GM23248 (cell line): ENCODE data around the gene ATP1B3. TPM values are rescaled to one million over a fixed set of nuclear protein-coding genes. Genes with fewer than 3 reads are reported as not detected.
"Not testable (repeated sequence)": the region's sequence is repeated elsewhere in the genome, so short reads cannot be mapped to it uniquely, and the experiment has no call there.

ENCODE experiments used
- DNase-seq: peaks from one replicate; pipeline ENCODE4 v3.0.0-alpha.2; 2015
- H2AFZ ChIP-seq: fragments of 200-600 bp; sonication (generic); 2 replicates; pipeline ENCODE4 v1.6.1; 2016; ENCODE audit warnings: antibody characterized with exemption
- H3F3A ChIP-seq: fragments of 200-600 bp; sonication (generic); 2 replicates; pipeline ENCODE4 v1.6.1; 2016; ENCODE audit warnings: mild to moderate bottlenecking, antibody characterized with exemption, mixed run types; ENCODE audit not compliant: insufficient read depth
- H3K27ac ChIP-seq: fragments of 200-600 bp; sonication (generic); 2 replicates; pipeline ENCODE4 v1.5.1; 2016; ENCODE audit warnings: mild to moderate bottlenecking
- H3K27me3 ChIP-seq: fragments of 200-600 bp; sonication (generic); replicated peaks from 2 replicates; pipeline ENCODE4 v1.6.1; 2016; ENCODE audit warnings: mild to moderate bottlenecking; ENCODE audit not compliant: insufficient read depth
- H3K36me3 ChIP-seq: fragments of 200-600 bp; sonication (generic); 2 replicates; pipeline ENCODE4 v1.6.1; 2016; ENCODE audit warnings: low read depth, mild to moderate bottlenecking
- H3K4me1 ChIP-seq: fragments of 200-600 bp; sonication (generic); 2 replicates; pipeline ENCODE4 v1.6.1; 2016; ENCODE audit warnings: mild to moderate bottlenecking; ENCODE audit not compliant: insufficient read depth
- H3K4me2 ChIP-seq: fragments of 200-600 bp; sonication (generic); one replicate; pipeline ENCODE4 v1.6.1; 2016; ENCODE audit warnings: mild to moderate bottlenecking; ENCODE audit not compliant: unreplicated experiment
- H3K4me3 ChIP-seq: fragments of 200-600 bp; sonication (generic); 2 replicates; pipeline ENCODE4 v1.5.1; 2016; ENCODE audit warnings: mild to moderate bottlenecking
- H3K79me2 ChIP-seq: fragments of 200-600 bp; sonication (generic); 2 replicates; pipeline ENCODE4 v1.6.1; 2016; ENCODE audit warnings: mild to moderate bottlenecking; ENCODE audit not compliant: insufficient read depth
- H3K9ac ChIP-seq: fragments of 200-600 bp; sonication (generic); 2 replicates; pipeline ENCODE4 v1.6.1; 2016; ENCODE audit warnings: mild to moderate bottlenecking
- H3K9me2 ChIP-seq: fragments of 200-600 bp; sonication (generic); 2 replicates; pipeline ENCODE4 v1.6.1; 2016; ENCODE audit warnings: mixed run types, mild to moderate bottlenecking, moderate library complexity; ENCODE audit not compliant: insufficient read depth
- H3K9me3 ChIP-seq: fragments of 200-600 bp; sonication (generic); one replicate; pipeline ENCODE4 v1.6.1; 2017; ENCODE audit warnings: low read depth
- H4K20me1 ChIP-seq: fragments of 200-600 bp; sonication (generic); 2 replicates; pipeline ENCODE4 v1.6.0; 2016; ENCODE audit not compliant: insufficient read depth
- EZH2 ChIP-seq: fragments of 200-600 bp; sonication (generic); IDR thresholded peaks from 2 replicates; pipeline ENCODE4 v1.6.1; 2018; ENCODE audit warnings: antibody characterized with exemption, mild to moderate bottlenecking; ENCODE audit not compliant: insufficient read depth, poor library complexity, severe bottlenecking
- EZH2phosphoT487 ChIP-seq: fragments of 200-600 bp; sonication (generic); IDR thresholded peaks from 2 replicates; pipeline ENCODE4 v1.6.1; 2018; ENCODE audit warnings: antibody characterized with exemption, moderate library complexity, mild to moderate bottlenecking, low read depth; ENCODE audit not compliant: insufficient read depth
- WGBS, 2 experiments: methylation state at CpG; one replicate each; pipeline ENCODE4 v1.1.6; 2015 to 2017; ENCODE audit warnings: low lambda C conversion rate in 2 of 2, low coverage in 1 of 2; ENCODE audit errors: missing lambda C conversion rate in 2 of 2; 5-methylcytosine and 5-hydroxymethylcytosine counted together
- in situ Hi-C: fragments of 300-500 bp; cut with MboI; formaldehyde crosslinking; loops from 2 replicates; pipeline ENCODE4 v1.15.0; 2020
- polyA plus RNA-seq: library from polyadenylated mRNA; unstranded; fragments of >200 nt; fragmentation: Nextera tagmentation; extraction: Ambion mirVana; gene quantifications from 2 replicates; pipeline ENCODE4 v1.2.1, GENCODE V29; 2016
- total RNA-seq: library from RNA; depleted of rRNA; stranded (reverse); fragments of >200 nt; shearing (Covaris generic); gene quantifications from 2 replicates; pipeline ENCODE4 v1.2.3, GENCODE V29; 2014

Gene ATP1B3
- total and polyA plus RNA-seq, 2 experiments from 2014 or later = 73.6 to 245 TPM

DNA sequence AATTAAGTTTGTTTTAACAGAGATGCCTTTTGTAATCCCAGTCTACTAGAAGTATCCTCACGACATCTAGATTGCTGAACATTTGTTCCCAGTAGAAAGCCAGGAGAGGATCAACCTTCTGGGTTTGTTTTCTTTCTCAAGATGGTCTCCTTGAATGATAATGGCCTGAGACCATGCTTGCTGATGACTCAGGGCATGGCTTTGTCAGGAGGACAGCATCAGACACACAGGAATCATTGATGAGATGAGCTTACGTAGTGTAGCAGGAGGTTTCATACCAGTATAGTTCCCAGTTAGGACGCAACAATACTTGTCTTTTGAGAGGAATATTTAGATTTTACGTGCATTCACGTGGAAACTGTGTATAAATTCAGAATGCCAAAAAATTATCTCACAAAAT lies 38.6 kb downstream of the ATP1B3 start:
- H3K9ac ChIP-seq = no peak overlapping the region
- H4K20me1 ChIP-seq = no peaks in the 10 kb centered on the region
- peak; percentile 42 for DNase-seq
- no peak overlapping the region for H3K27ac ChIP-seq
- no peaks in the 10 kb centered on the region for H3K9me2 ChIP-seq
- H3K4me1 ChIP-seq = peaks cover 8% of the 10 kb centered on the region; the same call in 1 of the 2 replicates
- 0 out of 2 replicates have a peak, but pooled peaks cover 6% of the 10 kb centered on the region for H3F3A ChIP-seq
- 93 to 98% methylated on average over 5 of the region's 5 CpGs for WGBS, 2 experiments
- TF ChIP-seq EZH2phosphoT487 (no peak), EZH2 (no peak)
- H3K36me3 ChIP-seq = no peaks in the 10 kb centered on the region; the same call in 1 of the 2 replicates
- no peak overlapping the region for H3K4me2 ChIP-seq
- in situ Hi-C loops = no loop called here
- H3K4me3 ChIP-seq = no peak overlapping the region
- no peak overlapping the region for H2AFZ ChIP-seq
- H3K9me3 ChIP-seq = no peaks in the 10 kb centered on the region
- H3K79me2 ChIP-seq = 0 out of 2 replicates have a peak, but pooled peaks cover 3% of the 10 kb centered on the region
- no peaks in the 10 kb centered on the region for H3K27me3 ChIP-seq

GRCh38 chr3:141915766-141916165 lies 39.3 kb downstream of the ATP1B3 start:
- Histone ChIP-seq H3K4me3 (no peak overlapping the region), H3K4me2 (no peak overlapping the region), H3K4me1 (peaks cover 8% of the 10 kb centered on the region; the same call in 1 of the 2 replicates), H3F3A (0 out of 2 replicates have a peak, but pooled peaks cover 6% of the 10 kb centered on the region), H3K79me2 (0 out of 2 replicates have a peak, but pooled peaks cover 3% of the 10 kb centered on the region), H3K9ac (no peak overlapping the region), H3K27me3 (no peaks in the 10 kb centered on the region), H3K36me3 (no peaks in the 10 kb centered on the region; the same call in 1 of the 2 replicates), H4K20me1 (no peaks in the 10 kb centered on the region), H3K27ac (no peak overlapping the region), H2AFZ (no peak overlapping the region), H3K9me2 (no peaks in the 10 kb centered on the region), H3K9me3 (no peaks in the 10 kb centered on the region)
- in situ Hi-C loops = no loop called here
- no peak for TF ChIP-seq EZH2
- no peak for TF ChIP-seq EZH2phosphoT487
- WGBS, 2 experiments = 73 to 82% methylated on average over 2 of the region's 2 CpGs
- DNase-seq = no peak

- H3K9me3 ChIP-seq = no peaks in the 10 kb centered on the region
- no peaks in the 10 kb centered on the region for H4K20me1 ChIP-seq
- no peak overlapping the region for H3K4me3 ChIP-seq
- peaks cover 7% of the 10 kb centered on the region; the same call in 1 of the 2 replicates for H3K4me1 ChIP-seq
- H3K27me3 ChIP-seq = no peaks in the 10 kb centered on the region
- no peaks in the 10 kb centered on the region for H3K36me3 ChIP-seq
- TF ChIP-seq EZH2phosphoT487 = no peak
- TF ChIP-seq EZH2 = no peak
- H3F3A ChIP-seq = no peaks in the 10 kb centered on the region
- H3K79me2 ChIP-seq = no peaks in the 10 kb centered on the region
- H3K27ac ChIP-seq = no peak overlapping the region
- DNase-seq = peak; percentile 7
- H3K9me2 ChIP-seq = no peaks in the 10 kb centered on the region
- no peak overlapping the region for H3K9ac ChIP-seq
- 52 to 54% methylated on average over 4 of the region's 4 CpGs for WGBS, 2 experiments
- H2AFZ ChIP-seq = no peak overlapping the region
- in situ Hi-C loops = no loop called here
- no peak overlapping the region for H3K4me2 ChIP-seq
Measured at GRCh38 chr3:141920701-141921100, 44.3 kb downstream of the ATP1B3 start.

GRCh38 chr3:141921316-141921715 lies 44.9 kb downstream of the ATP1B3 start:
- Histone ChIP-seq H3K27me3 (no peaks in the 10 kb centered on the region), H3K4me3 (no peak overlapping the region), H3K9me3 (no peaks in the 10 kb centered on the region), H3K4me2 (no peak overlapping the region), H3K36me3 (peaks cover 4% of the 10 kb centered on the region), H3K9me2 (no peaks in the 10 kb centered on the region), H3K4me1 (peaks cover under 1% of the 10 kb centered on the region; the same call in 1 of the 2 replicates), H3K79me2 (no peaks in the 10 kb centered on the region), H4K20me1 (no peaks in the 10 kb centered on the region), H3K9ac (no peak overlapping the region), H3F3A (no peaks in the 10 kb centered on the region), H3K27ac (no peak overlapping the region), H2AFZ (no peak overlapping the region)
- TF ChIP-seq EZH2 = no peak
- no peak for TF ChIP-seq EZH2phosphoT487
- WGBS, 2 experiments = 99 to 100% methylated on average over 2 of the region's 2 CpGs
- DNase-seq = no peak
- in situ Hi-C loops = no loop called here

GRCh38 chr3:141925677-141926076 lies 49.2 kb downstream of the ATP1B3 start:
- H3K4me2 ChIP-seq, H3K79me2 ChIP-seq, H4K20me1 ChIP-seq, H3K27me3 ChIP-seq, in situ Hi-C loops, H3F3A ChIP-seq, H3K4me1 ChIP-seq, H3K27ac ChIP-seq, H3K4me3 ChIP-seq, H2AFZ ChIP-seq, H3K9me3 ChIP-seq, H3K9ac ChIP-seq, H3K36me3 ChIP-seq, H3K9me2 ChIP-seq, DNase-seq: not testable (repeated sequence)
- 87 to 92% methylated on average over 5 of the region's 5 CpGs for WGBS, 2 experiments
